OCI-LY1 (cell line): ENCODE data around the gene NOA1.
"Not testable (repeated sequence)": the region's sequence is repeated elsewhere in the genome, so short reads cannot be mapped to it uniquely, and the experiment has no call there.

ENCODE experiments used
- H2AFZ ChIP-seq: fragments of 200-600 bp; sonication (generic), shearing (Covaris generic); 2 replicates; pipeline ENCODE4 v1.6.0; 2014; ENCODE audit warnings: antibody characterized with exemption, mild to moderate bottlenecking, low read length
- H3F3A ChIP-seq: fragments of 200-600 bp; sonication (generic), shearing (Covaris generic); 2 replicates; pipeline ENCODE4 v1.6.0; 2014; ENCODE audit warnings: mild to moderate bottlenecking, antibody characterized with exemption, low read length, moderate library complexity; ENCODE audit not compliant: insufficient read depth
- H3K27ac ChIP-seq: fragments of 200-600 bp; sonication (generic); 2 replicates; pipeline ENCODE4 v1.5.1; 2014; ENCODE audit warnings: low read length, mixed run types, mild to moderate bottlenecking, low read depth; ENCODE audit not compliant: poor library complexity, severe bottlenecking
- H3K27me3 ChIP-seq: fragments of 200-600 bp; sonication (generic); 2 replicates; pipeline ENCODE4 v1.6.0; 2014; ENCODE audit warnings: antibody characterized with exemption, mild to moderate bottlenecking, low read length, moderate library complexity; ENCODE audit not compliant: insufficient read depth
- H3K36me3 ChIP-seq: fragments of 200-600 bp; sonication (generic); 2 replicates; pipeline ENCODE4 v1.6.1; 2014; ENCODE audit warnings: mild to moderate bottlenecking, antibody characterized with exemption, low read length, moderate library complexity, mixed read lengths; ENCODE audit not compliant: insufficient read depth
- H3K4me1 ChIP-seq: fragments of 200-600 bp; sonication (generic); 2 replicates; pipeline ENCODE4 v1.5.1; 2014; ENCODE audit warnings: mild to moderate bottlenecking, low read length, moderate library complexity; ENCODE audit not compliant: insufficient read depth, severe bottlenecking
- H3K4me2 ChIP-seq: fragments of 200-600 bp; sonication (generic), shearing (Covaris generic); 2 replicates; pipeline ENCODE4 v1.6.1; 2014; ENCODE audit warnings: low read length
- H3K4me3 ChIP-seq: fragments of 200-600 bp; sonication (generic); 2 replicates; pipeline ENCODE4 v1.5.1; 2014; ENCODE audit warnings: low read length, low read depth, mild to moderate bottlenecking, mixed read lengths; ENCODE audit not compliant: poor library complexity, severe bottlenecking
- H3K79me2 ChIP-seq: fragments of 200-600 bp; shearing (Covaris generic); 2 replicates; pipeline ENCODE4 v1.6.1; 2016; ENCODE audit warnings: mixed run types, low read length, mixed read lengths; ENCODE audit not compliant: insufficient read depth
- H3K9ac ChIP-seq: fragments of 200-600 bp; sonication (generic), shearing (Covaris generic); 2 replicates; pipeline ENCODE4 v1.6.1; 2014; ENCODE audit warnings: mild to moderate bottlenecking, low read length, mixed read lengths
- H3K9me2 ChIP-seq: fragments of 200-600 bp; sonication (generic), shearing (Covaris generic); 2 replicates; pipeline ENCODE4 v1.6.1; 2014; ENCODE audit warnings: low read depth, mild to moderate bottlenecking, low read length, mixed read lengths
- H3K9me3 ChIP-seq: fragments of 200-600 bp; shearing (Covaris generic); 2 replicates; pipeline ENCODE4 v1.6.1; 2014; ENCODE audit warnings: low read length, mixed read lengths
- H4K20me1 ChIP-seq: fragments of 200-600 bp; sonication (generic), shearing (Covaris generic); 2 replicates; pipeline ENCODE4 v1.6.0; 2016; ENCODE audit warnings: mild to moderate bottlenecking, low read length; ENCODE audit not compliant: insufficient read depth
- EZH2 ChIP-seq: fragments of 200-600 bp; sonication (generic), shearing (Covaris generic); IDR thresholded peaks from 2 replicates; pipeline ENCODE4 v1.8.0; 2017; ENCODE audit warnings: borderline replicate concordance, mixed run types, mild to moderate bottlenecking, antibody characterized with exemption, low read length, moderate library complexity, mixed read lengths
- TF ChIP-seq, protein P1 (sequence below): fragments of 200-600 bp; sonication (generic), shearing (Covaris generic); IDR thresholded peaks from 2 replicates; pipeline ENCODE4 v1.5.1; 2017; ENCODE audit warnings: mild to moderate bottlenecking, antibody characterized with exemption, low read length, moderate library complexity, mixed read lengths

Gene NOA1

DNA sequence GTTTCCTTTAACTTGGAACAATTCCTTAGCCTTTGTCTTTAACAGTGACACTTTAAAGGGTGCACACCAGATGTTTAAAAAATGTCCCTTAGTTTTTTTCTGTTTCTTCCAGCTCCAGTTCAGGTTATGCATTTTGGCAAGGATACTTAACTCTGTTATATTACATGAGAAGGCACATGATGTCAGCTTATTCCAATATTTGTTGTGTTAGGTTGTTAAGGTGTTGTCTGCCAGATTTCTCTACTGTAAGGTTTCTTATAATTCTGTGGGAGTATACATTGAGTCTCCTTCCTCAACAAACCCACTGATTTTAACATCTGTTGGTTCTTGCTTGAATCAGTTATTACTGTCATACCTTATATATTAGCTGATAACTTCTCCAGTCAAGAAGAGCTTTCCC lies 36.4 kb downstream of the NOA1 start:
- no peak overlapping the region for H3K27ac ChIP-seq
- H3K36me3 ChIP-seq, result peaks cover 5% of the 10 kb centered on the region
- no peak overlapping the region for H3K4me2 ChIP-seq
- no peaks in the 10 kb centered on the region for H3K4me1 ChIP-seq
- no peak for TF ChIP-seq EZH2
- TF ChIP-seq, protein P1, sequence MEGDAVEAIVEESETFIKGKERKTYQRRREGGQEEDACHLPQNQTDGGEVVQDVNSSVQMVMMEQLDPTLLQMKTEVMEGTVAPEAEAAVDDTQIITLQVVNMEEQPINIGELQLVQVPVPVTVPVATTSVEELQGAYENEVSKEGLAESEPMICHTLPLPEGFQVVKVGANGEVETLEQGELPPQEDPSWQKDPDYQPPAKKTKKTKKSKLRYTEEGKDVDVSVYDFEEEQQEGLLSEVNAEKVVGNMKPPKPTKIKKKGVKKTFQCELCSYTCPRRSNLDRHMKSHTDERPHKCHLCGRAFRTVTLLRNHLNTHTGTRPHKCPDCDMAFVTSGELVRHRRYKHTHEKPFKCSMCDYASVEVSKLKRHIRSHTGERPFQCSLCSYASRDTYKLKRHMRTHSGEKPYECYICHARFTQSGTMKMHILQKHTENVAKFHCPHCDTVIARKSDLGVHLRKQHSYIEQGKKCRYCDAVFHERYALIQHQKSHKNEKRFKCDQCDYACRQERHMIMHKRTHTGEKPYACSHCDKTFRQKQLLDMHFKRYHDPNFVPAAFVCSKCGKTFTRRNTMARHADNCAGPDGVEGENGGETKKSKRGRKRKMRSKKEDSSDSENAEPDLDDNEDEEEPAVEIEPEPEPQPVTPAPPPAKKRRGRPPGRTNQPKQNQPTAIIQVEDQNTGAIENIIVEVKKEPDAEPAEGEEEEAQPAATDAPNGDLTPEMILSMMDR, result no peak
- no peaks in the 10 kb centered on the region for H3K79me2 ChIP-seq
- H3K9ac ChIP-seq, result no peak overlapping the region
- no peaks in the 10 kb centered on the region for H3K9me3 ChIP-seq
- no peaks in the 10 kb centered on the region for H3F3A ChIP-seq
- no peaks in the 10 kb centered on the region for H3K9me2 ChIP-seq
- H3K4me3 ChIP-seq, result no peak overlapping the region
- H2AFZ ChIP-seq, result no peak overlapping the region
- H4K20me1 ChIP-seq, result no peaks in the 10 kb centered on the region
- H3K27me3 ChIP-seq, result no peaks in the 10 kb centered on the region

DNA sequence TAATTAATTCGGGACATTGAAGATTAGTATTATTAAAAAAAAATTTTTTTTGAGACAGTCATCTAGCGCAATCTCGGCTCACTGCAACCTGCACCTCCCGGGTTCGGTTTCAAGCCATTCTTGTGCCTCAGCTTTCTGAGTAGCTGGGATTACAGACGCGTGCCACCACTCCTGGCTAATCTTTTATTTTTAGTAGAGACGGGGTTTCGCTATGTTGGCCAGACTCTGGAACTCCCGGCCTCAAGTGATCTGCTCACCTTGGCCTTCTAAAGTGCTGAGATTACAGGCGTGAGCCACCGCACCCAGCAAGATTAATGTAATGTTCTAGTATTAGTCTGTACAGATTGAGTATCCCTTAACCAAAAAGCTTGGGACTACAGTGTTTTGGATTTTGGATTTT lies 37.0 kb downstream of the NOA1 start:
- Histone ChIP-seq H2AFZ (no peak overlapping the region), H3K27ac (no peak overlapping the region), H3K4me1 (no peaks in the 10 kb centered on the region), H3K9me2 (no peaks in the 10 kb centered on the region), H4K20me1 (no peaks in the 10 kb centered on the region), H3F3A (no peaks in the 10 kb centered on the region), H3K9ac (no peak overlapping the region), H3K4me2 (no peak overlapping the region), H3K27me3 (no peaks in the 10 kb centered on the region), H3K36me3 (peaks cover 5% of the 10 kb centered on the region), H3K9me3 (no peaks in the 10 kb centered on the region), H3K4me3 (no peak overlapping the region), H3K79me2 (no peaks in the 10 kb centered on the region)
- TF ChIP-seq, protein P1, result no peak
- no peak for TF ChIP-seq EZH2

DNA sequence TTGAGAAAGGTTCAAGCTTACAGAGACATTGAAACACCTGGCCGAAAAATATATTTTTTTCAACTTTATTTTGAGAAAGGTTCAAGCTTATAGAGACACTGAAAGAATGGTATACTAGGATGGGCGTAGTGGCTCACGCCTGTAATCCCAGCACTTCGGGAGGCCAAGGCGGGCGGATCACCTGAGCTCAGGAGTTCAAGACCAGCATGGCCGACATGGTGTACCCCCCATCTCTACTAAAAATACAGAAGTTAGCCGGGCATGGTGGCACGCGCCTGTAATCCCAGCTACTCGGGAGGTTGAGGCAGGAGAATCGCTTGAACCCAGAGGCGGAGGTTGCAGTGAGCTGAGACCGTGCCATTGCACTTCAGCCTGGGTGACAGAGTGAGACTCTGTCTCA lies 37.6 kb downstream of the NOA1 start:
- not testable (repeated sequence) for H3K36me3 ChIP-seq, H3K4me2 ChIP-seq, H3K9me2 ChIP-seq, H2AFZ ChIP-seq, H3K27ac ChIP-seq, H3K79me2 ChIP-seq, H3F3A ChIP-seq, H3K9me3 ChIP-seq, H3K4me3 ChIP-seq, H3K4me1 ChIP-seq, H3K9ac ChIP-seq, H4K20me1 ChIP-seq, H3K27me3 ChIP-seq

DNA sequence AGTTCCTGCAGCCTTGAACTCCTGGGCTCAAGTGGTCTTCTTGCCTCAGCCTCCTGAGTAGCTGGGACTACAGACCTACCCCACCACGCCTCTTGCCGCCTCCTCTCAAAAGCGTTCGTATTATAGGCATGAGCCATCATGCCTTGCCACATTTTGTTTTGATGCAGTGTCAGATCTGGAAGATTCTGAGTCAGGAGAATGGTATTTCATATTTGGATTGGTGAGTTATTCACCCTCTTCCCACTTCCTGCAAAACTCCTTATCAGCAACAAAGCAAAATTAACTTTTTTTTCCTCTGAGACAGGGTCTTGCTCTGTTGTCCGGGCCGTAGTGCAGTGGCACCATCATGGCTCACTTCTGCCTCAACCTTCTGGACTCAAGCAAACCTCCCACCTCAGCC lies 40.1 kb downstream of the NOA1 start:
- H3K27ac ChIP-seq, result no peak overlapping the region
- no peak overlapping the region for H2AFZ ChIP-seq
- H3K4me3 ChIP-seq, result no peak overlapping the region
- H3K9me2 ChIP-seq, result no peaks in the 10 kb centered on the region
- no peaks in the 10 kb centered on the region for H3F3A ChIP-seq
- no peaks in the 10 kb centered on the region for H3K4me1 ChIP-seq
- H4K20me1 ChIP-seq, result no peaks in the 10 kb centered on the region
- no peaks in the 10 kb centered on the region for H3K79me2 ChIP-seq
- H3K9me3 ChIP-seq, result no peaks in the 10 kb centered on the region
- no peak for TF ChIP-seq EZH2
- TF ChIP-seq, protein P1, result no peak
- no peak overlapping the region for H3K9ac ChIP-seq
- H3K27me3 ChIP-seq, result no peaks in the 10 kb centered on the region
- H3K4me2 ChIP-seq, result no peak overlapping the region
- H3K36me3 ChIP-seq, result peaks cover 17% of the 10 kb centered on the region
